Cerebellar nuclear complex (tissue), 1 donor: ENCODE data around the gene C1orf21.

Experiments
- DNase-seq, 2 experiments: peaks; one replicate each; lab custom pipeline; 2025; lab: John Stamatoyannopoulos, UW

C1orf21 gene

GRCh38 chr1:184445997-184446396 lies 59.2 kb downstream of the C1orf21 start:
- DNase-seq = no peak

- no peak for DNase-seq
Measured at GRCh38 chr1:184447651-184448185, 60.9 kb downstream of the C1orf21 start.

DNA sequence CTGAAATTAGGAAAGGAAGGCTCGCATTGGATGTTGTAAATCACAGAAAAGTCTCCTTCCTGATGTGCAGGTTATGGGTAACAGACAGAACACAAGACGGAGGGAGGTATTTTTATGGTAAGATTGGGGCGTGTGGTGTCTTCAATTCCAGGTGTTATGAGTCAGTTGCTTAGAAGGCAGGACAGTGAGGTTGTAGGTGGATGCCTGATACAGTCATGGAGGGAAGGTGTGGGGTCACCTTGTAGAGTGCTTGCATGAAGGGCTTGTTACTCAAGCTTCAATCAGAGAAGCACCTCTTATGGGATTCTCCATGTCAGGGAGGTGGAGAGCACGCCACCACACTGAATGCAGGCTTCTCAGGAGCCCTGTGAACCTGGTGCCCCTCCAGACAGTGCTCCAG lies 63.1 kb downstream of the C1orf21 start:
- no peak for DNase-seq

DNA sequence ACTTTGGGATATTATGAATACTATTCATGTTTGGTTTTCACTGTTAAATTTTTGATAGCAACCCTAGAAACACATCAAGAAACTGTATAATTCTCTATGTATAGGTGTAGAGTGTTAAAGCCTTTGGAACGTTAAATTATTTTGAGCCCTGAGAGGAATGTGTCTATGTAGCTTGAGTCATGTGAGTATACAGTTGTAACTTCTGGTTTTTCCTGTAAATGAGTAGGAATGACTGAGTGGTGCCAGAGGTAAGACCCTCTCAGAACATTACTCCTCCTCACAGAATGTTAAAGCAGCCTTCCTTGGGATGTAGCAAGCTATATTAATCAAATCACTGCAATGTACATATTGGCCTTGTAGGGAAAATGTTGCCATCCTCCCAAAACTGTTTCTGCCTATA lies 69.0 kb downstream of the C1orf21 start:
- DNase-seq = no peak

DNA sequence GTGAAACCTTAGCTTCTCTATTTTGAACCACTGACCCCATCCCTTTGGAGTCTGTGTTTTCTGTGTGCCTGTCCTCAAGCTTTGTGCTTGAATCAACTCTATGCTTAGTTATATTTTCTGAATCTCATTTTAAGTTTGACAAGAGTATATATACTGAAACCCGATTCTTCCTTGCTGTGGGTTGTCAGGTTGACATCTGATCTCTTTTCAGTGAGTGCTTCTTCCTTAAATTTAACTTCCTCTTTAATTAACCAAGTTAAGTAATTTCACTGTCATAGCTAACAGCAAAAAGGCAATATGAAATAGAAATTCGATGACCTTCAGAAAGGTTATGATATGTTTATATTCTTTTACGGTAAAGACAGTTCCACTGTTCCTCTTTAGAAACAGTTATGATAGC lies 69.4 kb downstream of the C1orf21 start:
- no peak for DNase-seq

DNA sequence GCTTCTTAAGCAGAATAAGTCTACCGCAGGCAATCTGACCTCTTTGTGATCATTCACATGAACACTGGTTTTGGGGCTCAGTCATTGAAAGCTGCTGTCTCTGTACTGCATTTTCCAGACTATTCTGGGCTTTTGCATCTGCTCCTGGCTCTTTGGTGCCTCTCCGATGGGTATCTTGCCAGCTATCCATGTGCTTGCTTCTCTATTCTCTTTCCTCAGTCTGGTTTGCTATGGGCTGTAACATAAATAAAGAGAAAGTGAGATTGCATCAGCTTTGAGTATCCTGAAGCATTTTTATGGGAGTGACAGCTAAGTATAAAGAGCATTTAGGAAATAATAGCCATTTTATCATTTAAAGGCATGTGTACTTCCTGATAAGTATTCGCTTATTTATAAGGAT lies 70.7 kb downstream of the C1orf21 start:
- peak; percentile 22 to 27 for DNase-seq

GRCh38 chr1:184461321-184461720 lies 74.5 kb downstream of the C1orf21 start:
- no peak for DNase-seq

- DNase-seq = no peak
Measured at GRCh38 chr1:184462155-184462554, 75.3 kb downstream of the C1orf21 start.

- DNase-seq = no peak
Measured at GRCh38 chr1:184462990-184463389, 76.2 kb downstream of the C1orf21 start.

DNA sequence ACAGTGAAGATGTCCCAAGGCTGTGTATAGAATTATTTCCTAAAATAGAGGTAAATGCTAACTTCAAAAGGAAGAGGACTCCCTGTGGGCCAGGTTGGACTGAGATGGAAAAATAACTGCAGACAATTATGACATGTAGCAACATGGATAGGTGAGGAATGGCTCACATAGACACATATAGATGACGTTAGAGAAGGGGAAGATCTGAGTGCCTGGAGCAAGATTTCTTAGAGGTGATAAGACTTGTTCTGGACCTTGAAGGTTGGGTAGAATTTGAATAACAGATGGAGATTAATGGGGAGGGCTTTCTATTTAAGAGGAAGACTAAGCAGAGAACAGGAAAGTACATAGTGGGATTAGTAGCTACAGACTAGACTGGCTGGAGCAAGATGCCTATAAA lies 76.9 kb downstream of the C1orf21 start:
- no peak for DNase-seq

- DNase-seq = no peak
Measured at GRCh38 chr1:184464757-184465156, 77.9 kb downstream of the C1orf21 start.

DNA sequence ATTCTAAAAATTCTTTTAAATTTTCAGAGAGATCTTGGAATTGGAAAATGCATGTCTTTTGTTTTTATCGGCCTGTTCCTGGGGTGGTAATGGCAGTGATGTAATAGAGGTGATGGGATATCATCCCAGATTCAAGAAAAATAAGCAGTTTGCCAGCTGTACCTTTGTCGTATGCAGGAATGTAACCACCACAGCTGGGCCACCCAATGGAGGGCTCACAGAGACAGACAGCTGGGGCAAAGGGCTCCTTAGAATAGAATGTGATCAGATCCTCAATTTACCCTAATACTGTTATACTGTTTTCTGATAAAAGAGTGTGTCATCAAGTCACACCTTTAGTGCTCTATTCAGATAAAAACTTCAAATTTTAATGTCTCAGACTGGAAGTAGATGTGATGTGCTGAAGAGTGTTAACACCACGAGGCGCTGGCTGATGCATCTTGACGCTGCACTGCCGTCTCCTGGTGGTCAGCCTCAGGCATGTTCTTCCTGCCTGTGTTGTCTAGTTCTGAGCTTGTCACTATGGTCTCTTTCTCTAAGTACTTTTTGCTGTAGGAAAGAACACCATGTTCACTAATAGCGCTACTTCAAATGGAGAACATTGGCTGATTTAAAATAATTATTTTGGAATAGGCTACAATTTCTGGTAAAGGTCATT lies 78.8 kb downstream of the C1orf21 start:
- DNase-seq = no peak

DNA sequence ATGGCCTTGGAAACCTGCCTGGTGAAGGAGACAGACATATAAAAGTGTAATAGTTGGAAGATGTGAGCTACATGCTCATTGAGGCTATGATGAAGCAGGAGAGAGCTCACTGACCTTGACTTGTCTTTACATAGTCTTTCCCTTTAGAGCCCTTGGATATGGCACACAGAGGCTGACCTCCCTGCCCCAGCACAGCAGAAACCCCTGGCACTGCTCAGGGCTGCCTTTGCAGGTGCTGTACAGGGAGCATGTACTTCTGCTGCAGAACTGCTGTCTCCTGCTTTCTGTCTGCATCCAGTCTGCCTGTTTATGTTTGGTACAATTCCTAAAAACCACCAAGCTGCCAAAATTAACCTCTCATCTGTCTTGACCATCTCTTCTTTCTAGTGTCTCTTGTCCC lies 80.5 kb downstream of the C1orf21 start:
- no peak for DNase-seq

DNA sequence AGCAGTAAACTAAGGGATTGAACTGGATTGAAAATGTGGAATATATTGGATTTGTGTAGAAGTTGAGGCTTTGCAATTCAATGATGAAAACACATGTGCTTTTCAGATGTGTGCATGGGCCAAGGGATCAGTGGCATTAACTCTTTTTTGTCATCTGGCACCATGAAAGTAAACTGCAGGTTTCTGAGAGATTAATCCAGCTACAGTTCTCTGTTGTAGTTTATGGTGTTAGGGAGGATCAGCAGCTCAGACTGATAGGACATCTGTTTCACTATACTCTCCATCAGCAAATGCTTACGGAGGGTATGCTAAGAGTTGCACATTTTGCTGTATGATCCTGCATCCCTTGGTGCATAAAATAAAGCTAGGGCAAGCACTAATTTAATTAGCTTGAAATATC lies 82.6 kb downstream of the C1orf21 start:
- no peak for DNase-seq

DNA sequence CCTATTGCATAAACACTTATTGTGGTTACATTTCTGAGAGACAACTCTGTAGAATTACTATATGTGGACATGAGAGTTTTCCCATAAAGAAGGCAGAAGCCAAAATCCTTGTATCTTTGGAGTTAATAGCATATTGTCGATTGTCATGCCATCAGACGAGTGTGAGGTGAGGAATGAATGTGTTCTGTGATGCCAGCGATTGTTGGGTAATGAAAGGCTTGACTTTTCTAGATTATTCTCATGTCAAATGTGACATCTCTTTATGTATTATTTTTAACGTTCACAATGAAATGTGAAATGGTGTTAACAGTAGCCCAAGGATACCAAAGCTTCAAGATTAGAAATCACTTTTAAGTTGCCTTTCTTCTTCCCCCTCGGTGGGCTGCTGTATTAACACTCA lies 84.9 kb downstream of the C1orf21 start:
- DNase-seq = no peak

DNA sequence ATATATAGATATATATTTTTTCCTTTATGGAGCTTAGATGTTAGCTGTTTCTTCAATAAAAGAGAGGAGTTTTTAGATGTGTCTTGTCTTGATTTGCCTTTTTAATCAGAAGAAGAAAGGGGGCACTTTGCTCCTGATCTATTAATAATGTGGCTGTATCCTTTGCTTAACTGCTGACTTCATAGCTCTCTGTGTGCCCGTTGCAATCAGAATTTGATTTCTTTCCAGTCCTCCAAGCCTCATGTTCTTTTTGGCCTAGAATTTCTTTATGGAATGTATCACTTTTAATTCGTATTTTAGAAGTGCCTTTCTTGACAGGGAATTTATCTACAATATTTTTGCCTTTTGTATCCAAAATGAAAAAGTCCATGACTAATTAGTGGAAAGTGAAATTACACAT lies 85.3 kb downstream of the C1orf21 start:
- peak in 1 of 2 experiments; percentile 28 for DNase-seq

GRCh38 chr1:184473176-184473966 lies 86.5 kb downstream of the C1orf21 start:
- peak in 1 of 2 experiments; percentile 25 for DNase-seq

- DNase-seq = no peak
Measured at GRCh38 chr1:184476187-184476586, 89.4 kb downstream of the C1orf21 start.

DNA sequence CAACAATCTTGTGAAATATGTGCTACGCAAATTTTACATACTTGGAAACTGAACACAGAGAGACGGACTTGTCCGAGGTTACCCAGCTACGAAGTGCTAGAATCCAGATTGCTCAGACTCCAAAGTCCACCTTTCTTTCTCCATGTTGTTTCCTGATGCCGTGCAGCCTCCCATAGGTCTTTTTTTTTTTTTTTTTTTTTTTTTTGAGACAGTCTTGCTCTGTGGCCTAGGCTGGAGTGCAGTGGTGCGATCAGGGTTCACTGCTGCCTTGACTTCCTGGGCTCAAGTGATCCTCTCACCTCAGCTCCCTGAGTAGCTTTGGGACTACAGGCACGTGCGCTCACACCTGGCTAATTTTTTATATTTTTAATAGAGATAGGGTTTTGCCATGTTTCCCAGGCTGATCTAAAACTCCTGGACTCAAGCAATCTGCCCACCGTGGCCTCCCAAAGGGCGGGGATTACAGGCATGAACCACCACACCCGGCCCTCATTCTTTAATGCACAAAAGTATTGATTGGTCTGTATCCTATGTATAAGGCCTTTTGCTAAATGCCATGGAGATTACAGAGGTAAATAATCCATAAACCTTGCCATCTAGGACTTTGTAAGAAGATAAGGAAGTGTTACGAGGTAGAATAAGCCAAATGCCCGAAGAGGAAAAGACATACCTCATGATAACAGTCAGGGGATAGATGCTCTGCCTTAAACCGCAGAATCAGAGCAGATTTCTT lies 92.8 kb downstream of the C1orf21 start:
- DNase-seq = no peak

DNA sequence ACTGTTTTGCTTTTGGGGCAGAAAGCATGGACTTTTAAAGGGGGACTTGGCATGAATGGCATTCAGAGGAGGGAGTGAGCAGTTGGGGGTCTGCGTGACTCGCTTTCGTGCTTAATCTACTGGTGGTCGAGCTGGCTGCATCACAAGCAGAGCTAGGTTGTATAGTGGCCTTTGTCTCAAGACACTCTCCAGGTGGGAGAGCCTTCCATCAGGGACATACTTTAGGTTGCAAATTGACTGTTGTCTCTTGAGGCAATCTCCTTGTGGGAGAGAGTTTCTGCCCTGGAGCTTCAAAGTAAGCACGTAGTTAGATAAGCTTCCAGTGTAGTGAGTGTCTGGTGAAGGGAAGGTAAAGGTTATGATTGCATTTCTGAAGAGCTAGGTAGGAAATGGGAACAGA lies 93.9 kb downstream of the C1orf21 start:
- no peak for DNase-seq

GRCh38 chr1:184482136-184482535 lies 95.3 kb downstream of the C1orf21 start:
- no peak for DNase-seq

- DNase-seq = no peak
Measured at GRCh38 chr1:184483101-184483683, 96.4 kb downstream of the C1orf21 start.
